ENCODE data around the gene CELA2A. TPM values are rescaled to one million over a fixed set of nuclear protein-coding genes. Genes with fewer than 3 reads are reported as not detected.

Gene CELA2A
- total RNA-seq, 1 experiment from 2014 or later = not detected

GRCh38 chr1:15435239-15436077, 21.1 kb upstream of the CELA2A start:
- no peaks in the 10 kb centered on the region for H3K4me1 ChIP-seq (replicated peaks; ENCODE audit: insufficient read depth)
- H3K9me3 ChIP-seq (ENCODE audit: insufficient read depth, low read depth) = no peaks in the 10 kb centered on the region
- TF ChIP-seq EZH2 (IDR thresholded peaks at IDR 0.05; ENCODE audit: low read depth) = no peak
- intact Hi-C loops (cut with micrococcal nuclease; ENCODE audit: unreplicated experiment) = loop anchor here (10.0 kb wide), 1 partner anchor 69 kb away; no protein-coding TSS in a partner anchor
- H3K27me3 ChIP-seq (ENCODE audit: insufficient read depth, low read depth) = no peaks in the 10 kb centered on the region
- H3K79me2 ChIP-seq (ENCODE audit: low read depth) = no peaks in the 10 kb centered on the region
- H2AFZ ChIP-seq = no peak overlapping the region
- ChIA-PET CTCF (interaction anchor here (0.6 to 0.7 kb wide), 3 partner anchors 63 to 111 kb away, joined by 3 to 4 read pairs (median 3); no protein-coding TSS in a partner anchor), POLR2A (ENCODE audit: unreplicated experiment) (interaction anchor here (0.6 kb wide), 1 partner anchor 24 kb away, joined by 6 read pairs; no protein-coding TSS in a partner anchor)
- H3K4me2 ChIP-seq = no peak overlapping the region
- no peak overlapping the region for H3K27ac ChIP-seq
- no peaks in the 10 kb centered on the region for H3K36me3 ChIP-seq (ENCODE audit: low read depth)
- DNase-seq = no peak
- 0 out of 2 replicates have a peak, but pooled peaks cover 2% of the 10 kb centered on the region for H4K20me1 ChIP-seq (ENCODE audit: insufficient read depth)
- BruUV-seq (replicated peaks) = no TSS peak
- H3K9me2 ChIP-seq (ENCODE audit: insufficient read depth) = no peaks in the 10 kb centered on the region
- no peak overlapping the region for H3K4me3 ChIP-seq
- H3F3A ChIP-seq (ENCODE audit: insufficient read depth, low read depth) = peaks cover 18% of the 10 kb centered on the region; the same call in 1 of the 2 replicates

GRCh38 chr1:15436881-15437442, 19.6 kb upstream of the CELA2A start:
- no peak for DNase-seq
- H3K9me2 ChIP-seq (ENCODE audit: insufficient read depth) = no peaks in the 10 kb centered on the region
- no peaks in the 10 kb centered on the region for H3K9me3 ChIP-seq (ENCODE audit: insufficient read depth, low read depth)
- intact Hi-C loops (cut with micrococcal nuclease; ENCODE audit: unreplicated experiment) = loop anchor here (10.0 kb wide), 1 partner anchor 68 kb away; no protein-coding TSS in a partner anchor
- H3K27ac ChIP-seq = no peak overlapping the region
- ChIA-PET CTCF (no interaction called here), POLR2A (ENCODE audit: unreplicated experiment) (interaction anchor here (0.6 to 0.7 kb wide), 2 partner anchors 19 to 651 kb away, joined by 3 read pairs; no protein-coding TSS in a partner anchor)
- no peaks in the 10 kb centered on the region for H4K20me1 ChIP-seq (ENCODE audit: insufficient read depth)
- TF ChIP-seq CTCF (conservative IDR thresholded peaks at IDR 0.05) (no peak), EZH2 (IDR thresholded peaks at IDR 0.05; ENCODE audit: low read depth) (no peak)
- no peak overlapping the region for H3K4me3 ChIP-seq
- H3K36me3 ChIP-seq (ENCODE audit: low read depth) = no peaks in the 10 kb centered on the region
- H3K27me3 ChIP-seq (ENCODE audit: insufficient read depth, low read depth) = no peaks in the 10 kb centered on the region
- peaks cover 7% of the 10 kb centered on the region; the same call in 1 of the 2 replicates for H3F3A ChIP-seq (ENCODE audit: insufficient read depth, low read depth)
- no peaks in the 10 kb centered on the region for H3K79me2 ChIP-seq (ENCODE audit: low read depth)
- H2AFZ ChIP-seq = no peak overlapping the region
- H3K4me1 ChIP-seq (replicated peaks; ENCODE audit: insufficient read depth) = no peaks in the 10 kb centered on the region
- no peak overlapping the region for H3K4me2 ChIP-seq
- BruUV-seq (replicated peaks) = no TSS peak

- Histone ChIP-seq H4K20me1 (ENCODE audit: insufficient read depth) (no peaks in the 10 kb centered on the region), H3K4me3 (no peak overlapping the region), H3F3A (ENCODE audit: insufficient read depth, low read depth) (no peaks in the 10 kb centered on the region; the same call in 1 of the 2 replicates), H3K27ac (no peak overlapping the region), H3K36me3 (ENCODE audit: low read depth) (no peaks in the 10 kb centered on the region), H2AFZ (no peak overlapping the region), H3K9me2 (ENCODE audit: insufficient read depth) (no peaks in the 10 kb centered on the region), H3K9me3 (ENCODE audit: insufficient read depth, low read depth) (no peaks in the 10 kb centered on the region), H3K4me1 (replicated peaks; ENCODE audit: insufficient read depth) (no peaks in the 10 kb centered on the region), H3K27me3 (ENCODE audit: insufficient read depth, low read depth) (no peaks in the 10 kb centered on the region), H3K79me2 (ENCODE audit: low read depth) (no peaks in the 10 kb centered on the region), H3K4me2 (no peak overlapping the region)
- intact Hi-C loops (cut with micrococcal nuclease; ENCODE audit: unreplicated experiment) = loop anchor here (10.0 kb wide), 1 partner anchor 65 kb away; no protein-coding TSS in a partner anchor
- no peak for DNase-seq
- ChIA-PET POLR2A (ENCODE audit: unreplicated experiment) (no interaction called here), CTCF (no interaction called here)
- TF ChIP-seq CTCF (conservative IDR thresholded peaks at IDR 0.05) (no peak), EZH2 (IDR thresholded peaks at IDR 0.05; ENCODE audit: low read depth) (no peak)
- no TSS peak for BruUV-seq (replicated peaks)
Measured at GRCh38 chr1:15439325-15439724, 17.2 kb upstream of the CELA2A start.

Data from PC-9 (cell line).